IMR-90 (cell line): ENCODE results near the gene CDKN1A. TPM values are rescaled to one million over a fixed set of nuclear protein-coding genes. Genes with fewer than 3 reads are reported as not detected.

Experiments
- ATAC-seq: fragments of 200-7000 bp; cut with Tn5 transposase; 2 replicates; pipeline ENCODE4 v1.9.1; 2020; ENCODE audit warnings: low read depth, mild to moderate bottlenecking, moderate library complexity
- BruUV-seq: library from RNA; stranded (reverse); fragments of 400-500 nt; replicated peaks from 2 replicates; lab custom pipeline; 2021; lab: Mats Ljungman, UMichigan
- CTCF ChIA-PET: fragments of 300-600 bp; formaldehyde crosslinking; extraction: SDS; loops from one replicate; lab custom pipeline; 2021; ENCODE audit warnings: antibody characterized with exemption; lab: Yijun Ruan, JAX
- POLR2A ChIA-PET: fragments of 300-600 bp; sonication (Branson Sonifier 250); formaldehyde crosslinking; loops from one replicate; lab custom pipeline; 2022; ENCODE audit warnings: antibody characterized with exemption; ENCODE audit not compliant: unreplicated experiment; lab: Charles Lee
- DNase-seq: peaks from one replicate; pipeline ENCODE4 v3.0.0; 2013
- H2AFZ ChIP-seq: replicated peaks from 2 replicates; pipeline ENCODE3; 2013; ENCODE audit warnings: low read length, mild to moderate bottlenecking; ENCODE audit not compliant: poor library complexity
- H2AK5ac ChIP-seq: 2 replicates; pipeline ENCODE4 v1.6.1; 2013; ENCODE audit warnings: low read depth, low read length, inconsistent platforms
- H2AK9ac ChIP-seq: replicated peaks from 2 replicates; pipeline ENCODE3; 2013; ENCODE audit warnings: mild to moderate bottlenecking, low read depth, low read length, moderate library complexity; ENCODE audit not compliant: poor library complexity
- H2BK120ac ChIP-seq: 2 replicates; pipeline ENCODE4 v1.6.1; 2013; ENCODE audit warnings: low read depth, low read length, inconsistent platforms
- H2BK15ac ChIP-seq: 3 replicates; pipeline ENCODE4 v1.6.1; 2013; ENCODE audit warnings: low read depth, low read length, inconsistent platforms
- H2BK20ac ChIP-seq: 2 replicates; pipeline ENCODE4 v1.6.1; 2013; ENCODE audit warnings: low read depth, mild to moderate bottlenecking, inconsistent platforms, low read length, moderate library complexity
- H2BK5ac ChIP-seq: 2 replicates; pipeline ENCODE4 v1.6.1; 2013; ENCODE audit warnings: mild to moderate bottlenecking, low read depth, low read length, inconsistent platforms; ENCODE audit not compliant: poor library complexity, severe bottlenecking
- H3K14ac ChIP-seq: replicated peaks from 2 replicates; pipeline ENCODE4 v1.6.1; 2013; ENCODE audit warnings: low read depth, low read length, inconsistent platforms
- H3K18ac ChIP-seq: 2 replicates; pipeline ENCODE4 v1.6.1; 2013; ENCODE audit warnings: low read depth, low read length, control low read depth
- H3K23ac ChIP-seq: 2 replicates; pipeline ENCODE4 v1.6.1; 2013; ENCODE audit warnings: low read depth, low read length, inconsistent platforms
- H3K27ac ChIP-seq: 2 replicates; pipeline ENCODE4 v1.5.1; 2013; ENCODE audit warnings: mild to moderate bottlenecking, control low read depth, low read length; ENCODE audit not compliant: insufficient read depth
- H3K27me3 ChIP-seq: 2 replicates; pipeline ENCODE4 v1.6.1; 2013; ENCODE audit warnings: low read length; ENCODE audit not compliant: control insufficient read depth, insufficient read depth
- H3K36me3 ChIP-seq: 2 replicates; pipeline ENCODE4 v1.6.1; 2013; ENCODE audit warnings: low read length, mixed read lengths; ENCODE audit not compliant: control insufficient read depth, insufficient read depth
- H3K4ac ChIP-seq: 2 replicates; pipeline ENCODE4 v1.6.1; 2013; ENCODE audit warnings: low read depth, low read length, inconsistent platforms
- H3K4me1 ChIP-seq: 2 replicates; pipeline ENCODE4 v1.6.1; 2013; ENCODE audit warnings: low read length, mixed read lengths; ENCODE audit not compliant: control insufficient read depth, insufficient read depth
- H3K4me2 ChIP-seq: 2 replicates; pipeline ENCODE4 v1.6.1; 2013; ENCODE audit warnings: low read depth, mild to moderate bottlenecking, control low read depth, low read length, moderate library complexity
- H3K4me3 ChIP-seq: 2 replicates; pipeline ENCODE4 v1.5.1; 2013; ENCODE audit warnings: low read depth, mild to moderate bottlenecking, control low read depth, low read length, moderate library complexity; ENCODE audit not compliant: insufficient read depth
- H3K56ac ChIP-seq: 2 replicates; pipeline ENCODE4 v1.6.1; 2013; ENCODE audit warnings: low read length, inconsistent platforms; ENCODE audit not compliant: insufficient read depth; ENCODE audit errors: extremely low read depth
- H3K79me1 ChIP-seq, 2 experiments: 2 replicates each; pipeline ENCODE4 v1.6.1; 2013; ENCODE audit warnings: low read length in 2 of 2, inconsistent platforms in 1 of 2, low read depth in 1 of 2
- H3K9ac ChIP-seq: 2 replicates; pipeline ENCODE4 v1.6.1; 2013; ENCODE audit warnings: low read depth, low read length, control low read depth
- H3K9me1 ChIP-seq: 2 replicates; pipeline ENCODE4 v1.6.1; 2013; ENCODE audit warnings: low read length, inconsistent platforms; ENCODE audit not compliant: insufficient read depth
- H3K9me3 ChIP-seq: 2 replicates; pipeline ENCODE4 v1.6.1; 2013; ENCODE audit warnings: low read length; ENCODE audit not compliant: control insufficient read depth, insufficient read depth
- H4K20me1 ChIP-seq: 2 replicates; pipeline ENCODE4 v1.6.1; 2013; ENCODE audit warnings: low read length, inconsistent platforms; ENCODE audit not compliant: insufficient read depth
- H4K5ac ChIP-seq: 2 replicates; pipeline ENCODE4 v1.6.1; 2013; ENCODE audit warnings: mild to moderate bottlenecking, low read depth, low read length, control low read depth
- H4K8ac ChIP-seq, 2 experiments: 2 replicates each; pipeline ENCODE4 v1.6.1; 2013; ENCODE audit warnings: low read depth in 2 of 2, low read length in 2 of 2, control low read depth in 1 of 2, inconsistent platforms in 1 of 2
- H4K91ac ChIP-seq: 2 replicates; pipeline ENCODE4 v1.6.1; 2013; ENCODE audit warnings: low read depth, low read length, inconsistent platforms; ENCODE audit not compliant: insufficient read depth
- CEBPB ChIP-seq: IDR thresholded peaks from 2 replicates; pipeline ENCODE4 v1.6.1; 2012; ENCODE audit warnings: low read depth, low read length, improper control_type of control experiment
- CHD1 ChIP-seq: IDR thresholded peaks from 2 replicates; pipeline ENCODE4 v1.6.1; 2012; ENCODE audit warnings: low read depth, low read length, improper control_type of control experiment
- ELK1 ChIP-seq: fragments of 150-350 bp; IDR thresholded peaks from 2 replicates; pipeline ENCODE4 v1.6.1; 2016; ENCODE audit warnings: low read depth, mild to moderate bottlenecking, low read length, moderate library complexity, borderline replicate concordance
- FOS ChIP-seq: fragments of 150-350 bp; IDR thresholded peaks from 2 replicates; pipeline ENCODE4 v1.6.1; 2016; ENCODE audit warnings: low read depth, low read length
- MAZ ChIP-seq: IDR thresholded peaks from 2 replicates; pipeline ENCODE4 v1.6.1; 2012; ENCODE audit warnings: low read depth, mild to moderate bottlenecking, low read length, improper control_type of control experiment, moderate library complexity, borderline replicate concordance
- MXI1 ChIP-seq: IDR thresholded peaks from 2 replicates; pipeline ENCODE4 v1.6.1; 2012; ENCODE audit warnings: low read depth, mild to moderate bottlenecking, low read length, moderate library complexity, borderline replicate concordance
- RCOR1 ChIP-seq: IDR thresholded peaks from 2 replicates; pipeline ENCODE4 v1.6.1; 2012; ENCODE audit warnings: mild to moderate bottlenecking, low read length, improper control_type of control experiment; ENCODE audit not compliant: insufficient replicate concordance
- USF2 ChIP-seq: fragments of 150-350 bp; IDR thresholded peaks from 2 replicates; pipeline ENCODE4 v1.6.1; 2017; ENCODE audit warnings: mild to moderate bottlenecking, antibody characterized with exemption, low read length, low read depth
- WGBS, 2 experiments: methylation state at CpG; one replicate each; pipeline versions ENCODE4 v1.1.5 to v1.1.7; 2013; ENCODE audit warnings: missing lambda C conversion rate in 2 of 2; ENCODE audit not compliant: insufficient read length in 1 of 2; ENCODE audit errors: extremely low coverage in 2 of 2; 5-methylcytosine and 5-hydroxymethylcytosine counted together
- dilution Hi-C: fragments of 300-500 bp; cut with HindIII; formaldehyde crosslinking; loops from one replicate; pipeline ENCODE4 v1.14.3; 2018; ENCODE audit warnings: low sequenced_read_pairs; ENCODE audit not compliant: unreplicated experiment
- in situ Hi-C: fragments of 300-500 bp; cut with MboI; formaldehyde crosslinking; loops from 3 replicates; pipeline ENCODE4 v1.14.3; 2019; ENCODE audit warnings: low sequenced_read_pairs, inconsistent platforms, mixed read lengths
- intact Hi-C: fragments of 100-400 bp; cut with micrococcal nuclease; formaldehyde crosslinking; loops from 2 replicates; pipeline ENCODE4 v1.10.0; 2022
- polyA plus RNA-seq, 3 experiments: library from polyadenylated mRNA; depleted of rRNA; stranded (reverse); fragments of >200 nt; gene quantifications; 2 replicates each; pipeline ENCODE4 v1.2.3, GENCODE V29; 2012; ENCODE audit warnings: low replicate concordance in 1 of 3
- total RNA-seq: library from RNA; depleted of rRNA; stranded (reverse); fragments of >200 nt; gene quantifications from 2 replicates; pipeline ENCODE4 v1.2.3, GENCODE V29; 2012
- TF ChIP-seq, protein P1 (sequence below): conservative IDR thresholded peaks from 2 replicates; pipeline ENCODE4 v1.5.1; 2012; ENCODE audit warnings: mild to moderate bottlenecking, low read depth, low read length, improper control_type of control experiment

CDKN1A gene
- total and polyA plus RNA-seq, 2 of the 4 experiments (the other 2 are of a cell fraction): 155 to 576 TPM

- Histone ChIP-seq H3K18ac (no peak overlapping the region), H2BK5ac (no peak overlapping the region), H4K8ac (no peak overlapping the region), H4K5ac (no peak overlapping the region), H3K27me3 (peaks cover under 1% of the 10 kb centered on the region), H3K14ac (no peak overlapping the region), H3K79me1 (no peaks in the 10 kb centered on the region), H3K27ac (no peak overlapping the region), H3K23ac (no peak overlapping the region), H2BK15ac (no peak overlapping the region), H3K9me1 (no peaks in the 10 kb centered on the region), H3K4me2 (no peak overlapping the region), H2BK120ac (no peak overlapping the region), H2BK20ac (no peak overlapping the region), H2AK9ac (no peak overlapping the region), H3K36me3 (peaks cover 4% of the 10 kb centered on the region; the same call in 1 of the 2 replicates), H3K9ac (no peak overlapping the region), H3K9me3 (peaks cover 1% of the 10 kb centered on the region), H3K4ac (no peak overlapping the region), H2AK5ac (no peak overlapping the region), H2AFZ (no peak overlapping the region), H3K4me3 (no peak overlapping the region), H3K56ac (no peak overlapping the region), H4K91ac (no peak overlapping the region), H3K4me1 (no peaks in the 10 kb centered on the region), H4K20me1 (peaks cover 28% of the 10 kb centered on the region)
- CTCF ChIA-PET: interaction anchor here (1.2 kb wide), 1 partner anchor 77 kb away, joined by 5 read pairs; no protein-coding TSS in a partner anchor
- ATAC-seq (no peak), DNase-seq (no peak)
- dilution Hi-C loops: no loop called here
- POLR2A ChIA-PET: no interaction called here
- in situ Hi-C loops: no loop called here
- no CpG with 5 or more reads among the region's 3 CpGs for WGBS, 2 experiments
- intact Hi-C loops: no loop called here
- no peak for TF ChIP-seq MXI1
- no peak for TF ChIP-seq CHD1
- TF ChIP-seq FOS: no peak
- TF ChIP-seq RCOR1: no peak
- TF ChIP-seq, protein P1, sequence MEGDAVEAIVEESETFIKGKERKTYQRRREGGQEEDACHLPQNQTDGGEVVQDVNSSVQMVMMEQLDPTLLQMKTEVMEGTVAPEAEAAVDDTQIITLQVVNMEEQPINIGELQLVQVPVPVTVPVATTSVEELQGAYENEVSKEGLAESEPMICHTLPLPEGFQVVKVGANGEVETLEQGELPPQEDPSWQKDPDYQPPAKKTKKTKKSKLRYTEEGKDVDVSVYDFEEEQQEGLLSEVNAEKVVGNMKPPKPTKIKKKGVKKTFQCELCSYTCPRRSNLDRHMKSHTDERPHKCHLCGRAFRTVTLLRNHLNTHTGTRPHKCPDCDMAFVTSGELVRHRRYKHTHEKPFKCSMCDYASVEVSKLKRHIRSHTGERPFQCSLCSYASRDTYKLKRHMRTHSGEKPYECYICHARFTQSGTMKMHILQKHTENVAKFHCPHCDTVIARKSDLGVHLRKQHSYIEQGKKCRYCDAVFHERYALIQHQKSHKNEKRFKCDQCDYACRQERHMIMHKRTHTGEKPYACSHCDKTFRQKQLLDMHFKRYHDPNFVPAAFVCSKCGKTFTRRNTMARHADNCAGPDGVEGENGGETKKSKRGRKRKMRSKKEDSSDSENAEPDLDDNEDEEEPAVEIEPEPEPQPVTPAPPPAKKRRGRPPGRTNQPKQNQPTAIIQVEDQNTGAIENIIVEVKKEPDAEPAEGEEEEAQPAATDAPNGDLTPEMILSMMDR: no peak
- TF ChIP-seq ELK1: no peak
- TF ChIP-seq CEBPB: no peak
- no peak for TF ChIP-seq MAZ
- no peak for TF ChIP-seq USF2
- no TSS peak for BruUV-seq
These were observed 13.7 kb downstream of the CDKN1A start for GRCh38 chr6:36692220-36692619.
